ENCODE data around the gene TPST2. TPM values are rescaled to one million over a fixed set of nuclear protein-coding genes. Genes with fewer than 3 reads are reported as not detected.

The TPST2 gene
- total RNA-seq, 1 donor from 2014 or later, result 63.1 TPM

- ATAC-seq (peak in 1 of 2 donors; percentile 58), DNase-seq (no peak)
- Histone ChIP-seq H3K27ac (no peak overlapping the region), H3K4me1 (no peaks in the 10 kb centered on the region), H3K9me3 (no peaks in the 10 kb centered on the region), H3K36me3 (no peaks in the 10 kb centered on the region), H3K27me3 (ENCODE audit: low read depth) (peaks cover 5% of the 10 kb centered on the region), H3K4me3 (no peak overlapping the region)
- intact Hi-C loops (cut with DNase I), result no loop called here
- no peak for TF ChIP-seq CTCF (IDR thresholded peaks at IDR 0.05)
Observed at GRCh38 chr22:26610072-26610958, 20.4 kb upstream of the TPST2 start.

GRCh38 chr22:26609287-26609686, 19.4 kb upstream of the TPST2 start:
- intact Hi-C loops (cut with DNase I), result no loop called here
- Histone ChIP-seq H3K9me3 (no peaks in the 10 kb centered on the region), H3K27ac (no peak overlapping the region), H3K4me3 (no peak overlapping the region), H3K4me1 (no peaks in the 10 kb centered on the region), H3K27me3 (ENCODE audit: low read depth) (peaks cover 1% of the 10 kb centered on the region), H3K36me3 (no peaks in the 10 kb centered on the region)
- no peak for TF ChIP-seq CTCF (IDR thresholded peaks at IDR 0.05)
- ATAC-seq (no peak), DNase-seq (no peak)

GRCh38 chr22:26608129-26608528, 18.2 kb upstream of the TPST2 start:
- Histone ChIP-seq H3K4me1 (no peaks in the 10 kb centered on the region), H3K9me3 (no peaks in the 10 kb centered on the region), H3K36me3 (no peaks in the 10 kb centered on the region), H3K27ac (no peak overlapping the region), H3K4me3 (no peak overlapping the region), H3K27me3 (ENCODE audit: low read depth) (no peaks in the 10 kb centered on the region)
- DNase-seq (no peak), ATAC-seq (no peak)
- intact Hi-C loops (cut with DNase I), result no loop called here
- TF ChIP-seq CTCF (IDR thresholded peaks at IDR 0.05), result no peak

- no peaks in the 10 kb centered on the region for H3K4me1 ChIP-seq
- DNase-seq (no peak), ATAC-seq (no peak)
- no peak overlapping the region for H3K27ac ChIP-seq
- intact Hi-C loops (cut with DNase I), result no loop called here
- H3K9me3 ChIP-seq, result no peaks in the 10 kb centered on the region
- H3K27me3 ChIP-seq (ENCODE audit: low read depth), result no peaks in the 10 kb centered on the region
- H3K36me3 ChIP-seq, result no peaks in the 10 kb centered on the region
- no peak for TF ChIP-seq CTCF (IDR thresholded peaks at IDR 0.05)
- H3K4me3 ChIP-seq, result no peak overlapping the region
Observed at GRCh38 chr22:26606611-26607010, 16.7 kb upstream of the TPST2 start.

DNA sequence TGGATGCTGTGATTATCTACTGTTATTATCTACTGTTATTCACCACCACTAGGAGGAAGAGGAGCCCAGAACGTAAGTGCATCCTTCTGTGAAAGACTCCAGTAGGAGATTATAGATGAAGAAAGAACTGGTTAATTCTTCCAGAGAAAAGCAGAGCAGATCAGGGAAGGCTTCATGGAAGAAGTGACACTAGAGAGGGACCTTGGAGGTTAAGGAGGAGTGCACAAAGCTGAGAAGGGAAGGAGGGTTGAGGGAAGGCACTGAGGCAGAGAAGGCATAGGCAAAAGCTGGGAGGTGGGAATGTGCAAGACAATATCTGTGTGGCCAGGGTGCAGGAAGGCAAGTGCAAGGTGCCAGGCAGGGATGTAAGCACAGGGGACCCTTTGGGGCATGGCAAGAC, 14.4 kb upstream of the TPST2 start:
- no peak for TF ChIP-seq CTCF (IDR thresholded peaks at IDR 0.05)
- Histone ChIP-seq H3K4me3 (no peak overlapping the region), H3K9me3 (no peaks in the 10 kb centered on the region), H3K27ac (no peak overlapping the region), H3K27me3 (ENCODE audit: low read depth) (no peaks in the 10 kb centered on the region), H3K4me1 (no peaks in the 10 kb centered on the region), H3K36me3 (no peaks in the 10 kb centered on the region)
- DNase-seq, result no peak
- intact Hi-C loops (cut with DNase I), result no loop called here
- no peak for ATAC-seq

All from lower lobe of right lung (tissue), 2 donors.